Erythroblast (primary cell): ENCODE results near the gene CYB5D1.

Experiments
- GATA1 ChIP-seq: IDR thresholded peaks from 2 replicates; pipeline ENCODE4 v1.6.1; 2011; ENCODE audit warnings: low read depth, mild to moderate bottlenecking, control low read depth, low read length, moderate library complexity
- POLR2A ChIP-seq: IDR thresholded peaks from 2 replicates; pipeline ENCODE4 v1.6.1; 2011; ENCODE audit warnings: mild to moderate bottlenecking, low read length

- TF ChIP-seq POLR2A: no peak
- no peak for TF ChIP-seq GATA1
Observed at GRCh38 chr17:7832431-7832830, 25.4 kb upstream of the CYB5D1 start.
